ENCODE results near the gene GAS2L3. TPM values are rescaled to one million over a fixed set of nuclear protein-coding genes. Genes with fewer than 3 reads are reported as not detected.

The GAS2L3 gene
- total RNA-seq, 4 donors from 2014 or later: 0.12 to 3.8 (median 0.51) TPM

GRCh38 chr12:100533376-100533775 is 40.1 kb upstream of the GAS2L3 start:
- DNase-seq: no peak
- Histone ChIP-seq H3K27ac (no peak overlapping the region), H3K4me1 (no peaks in the 10 kb centered on the region), H3K36me3 (no peaks in the 10 kb centered on the region), H3K9me3 (no peaks in the 10 kb centered on the region), H3K4me3 (no peak overlapping the region), H3K27me3 (no peaks in the 10 kb centered on the region)
- TF ChIP-seq CTCF (IDR thresholded peaks at IDR 0.05 in 4 of 5, conservative IDR thresholded peaks at IDR 0.05 in 1 of 5): no peak
- TF ChIP-seq POLR2A (IDR thresholded peaks at IDR 0.05): no peak
- in situ Hi-C loops (cut with MboI; ENCODE audit: low sequenced_read_pairs in 4 of 4) (no loop called here), intact Hi-C loops (cut with DNase I; ENCODE audit: low total_unique reads) (no loop called here)
- ATAC-seq: no peak

- intact Hi-C loops (cut with DNase I; ENCODE audit: low total_unique reads) (no loop called here), in situ Hi-C loops (cut with MboI; ENCODE audit: low sequenced_read_pairs in 4 of 4) (no loop called here)
- Histone ChIP-seq H3K4me3 (no peak overlapping the region), H3K27ac (no peak overlapping the region), H3K36me3 (no peaks in the 10 kb centered on the region), H3K9me3 (no peaks in the 10 kb centered on the region), H3K4me1 (no peaks in the 10 kb centered on the region), H3K27me3 (no peaks in the 10 kb centered on the region)
- TF ChIP-seq CTCF (IDR thresholded peaks at IDR 0.05 in 4 of 5, conservative IDR thresholded peaks at IDR 0.05 in 1 of 5) (no peak), POLR2A (IDR thresholded peaks at IDR 0.05) (no peak)
- DNase-seq (no peak), ATAC-seq (no peak)
Measured at GRCh38 chr12:100534625-100535227, 38.8 kb upstream of the GAS2L3 start.

GRCh38 chr12:100539202-100539601 is 34.3 kb upstream of the GAS2L3 start:
- in situ Hi-C loops (cut with MboI; ENCODE audit: low sequenced_read_pairs in 4 of 4): no loop called here

GRCh38 chr12:100544165-100544564 is 29.3 kb upstream of the GAS2L3 start:
- H3K36me3 ChIP-seq: no peaks in the 10 kb centered on the region
- intact Hi-C loops (cut with DNase I; ENCODE audit: low total_unique reads) (no loop called here), in situ Hi-C loops (cut with MboI; ENCODE audit: low sequenced_read_pairs in 4 of 4) (no loop called here)
- no peaks in the 10 kb centered on the region for H3K27me3 ChIP-seq
- no peak for TF ChIP-seq POLR2A (IDR thresholded peaks at IDR 0.05)
- TF ChIP-seq CTCF (IDR thresholded peaks at IDR 0.05 in 4 of 5, conservative IDR thresholded peaks at IDR 0.05 in 1 of 5): no peak
- H3K27ac ChIP-seq: no peak overlapping the region
- no peak for DNase-seq
- ATAC-seq: no peak
- no peaks in the 10 kb centered on the region for H3K4me1 ChIP-seq
- H3K4me3 ChIP-seq: no peak overlapping the region
- no peaks in the 10 kb centered on the region for H3K9me3 ChIP-seq

More at GRCh38 chr12:100539202-100539601, 34.3 kb upstream of the GAS2L3 start:
- ATAC-seq (no peak), DNase-seq (no peak)
- Histone ChIP-seq H3K27me3 (no peaks in the 10 kb centered on the region), H3K9me3 (no peaks in the 10 kb centered on the region), H3K4me3 (no peak overlapping the region), H3K4me1 (no peaks in the 10 kb centered on the region), H3K27ac (no peak overlapping the region), H3K36me3 (no peaks in the 10 kb centered on the region)
- intact Hi-C loops (cut with DNase I; ENCODE audit: low total_unique reads): no loop called here
- TF ChIP-seq CTCF (IDR thresholded peaks at IDR 0.05 in 4 of 5, conservative IDR thresholded peaks at IDR 0.05 in 1 of 5) (no peak), POLR2A (IDR thresholded peaks at IDR 0.05) (no peak)

GRCh38 chr12:100545092-100545491 is 28.4 kb upstream of the GAS2L3 start:
- Histone ChIP-seq H3K27me3 (no peaks in the 10 kb centered on the region), H3K9me3 (no peaks in the 10 kb centered on the region), H3K36me3 (no peaks in the 10 kb centered on the region), H3K4me1 (no peaks in the 10 kb centered on the region), H3K27ac (no peak overlapping the region), H3K4me3 (no peak overlapping the region)
- in situ Hi-C loops (cut with MboI; ENCODE audit: low sequenced_read_pairs in 4 of 4) (no loop called here), intact Hi-C loops (cut with DNase I; ENCODE audit: low total_unique reads) (no loop called here)
- ATAC-seq (no peak), DNase-seq (no peak)
- no peak for TF ChIP-seq POLR2A (IDR thresholded peaks at IDR 0.05)
- no peak for TF ChIP-seq CTCF (IDR thresholded peaks at IDR 0.05 in 4 of 5, conservative IDR thresholded peaks at IDR 0.05 in 1 of 5)
